VCaP (cell line): ENCODE results near the gene FGF7.
A peak's percentile ranks its signal among the peaks of the same experiment; 100 is the strongest.
"Not testable (repeated sequence)": the region's sequence is repeated elsewhere in the genome, so short reads cannot be mapped to it uniquely, and the experiment has no call there.

ENCODE experiments used
- H3K27ac ChIP-seq: fragments of 450-650 bp; 2 replicates; pipeline ENCODE4 v1.5.1; 2017
- CTCF ChIP-seq: fragments of 450-650 bp; conservative IDR thresholded peaks from 2 replicates; pipeline ENCODE4 v1.5.1; 2017; ENCODE audit warnings: mild to moderate bottlenecking, moderate library complexity

FGF7 gene

GRCh38 chr15:49501586-49501985, 78.5 kb downstream of the FGF7 start:
- no peak overlapping the region for H3K27ac ChIP-seq
- TF ChIP-seq CTCF: no peak

GRCh38 chr15:49506341-49506740, 83.3 kb downstream of the FGF7 start:
- no peak for TF ChIP-seq CTCF
- H3K27ac ChIP-seq: no peak overlapping the region

GRCh38 chr15:49507261-49507660, 84.2 kb downstream of the FGF7 start:
- no peak for TF ChIP-seq CTCF
- no peak overlapping the region for H3K27ac ChIP-seq

- H3K27ac ChIP-seq: not testable (repeated sequence)
These were observed 89.7 kb downstream of the FGF7 start for GRCh38 chr15:49512739-49513138.

GRCh38 chr15:49521802-49522201, 98.8 kb downstream of the FGF7 start:
- peak; percentile 55 for TF ChIP-seq CTCF

GRCh38 chr15:49528289-49528688, 105.2 kb downstream of the FGF7 start:
- no peak for TF ChIP-seq CTCF
- H3K27ac ChIP-seq: no peak overlapping the region

More at GRCh38 chr15:49521802-49522201, 98.8 kb downstream of the FGF7 start:
- H3K27ac ChIP-seq: no peak overlapping the region

GRCh38 chr15:49530092-49530491, 107.0 kb downstream of the FGF7 start:
- TF ChIP-seq CTCF: no peak
- no peak overlapping the region for H3K27ac ChIP-seq
